ENCODE data around the gene AOAH.

DNA sequence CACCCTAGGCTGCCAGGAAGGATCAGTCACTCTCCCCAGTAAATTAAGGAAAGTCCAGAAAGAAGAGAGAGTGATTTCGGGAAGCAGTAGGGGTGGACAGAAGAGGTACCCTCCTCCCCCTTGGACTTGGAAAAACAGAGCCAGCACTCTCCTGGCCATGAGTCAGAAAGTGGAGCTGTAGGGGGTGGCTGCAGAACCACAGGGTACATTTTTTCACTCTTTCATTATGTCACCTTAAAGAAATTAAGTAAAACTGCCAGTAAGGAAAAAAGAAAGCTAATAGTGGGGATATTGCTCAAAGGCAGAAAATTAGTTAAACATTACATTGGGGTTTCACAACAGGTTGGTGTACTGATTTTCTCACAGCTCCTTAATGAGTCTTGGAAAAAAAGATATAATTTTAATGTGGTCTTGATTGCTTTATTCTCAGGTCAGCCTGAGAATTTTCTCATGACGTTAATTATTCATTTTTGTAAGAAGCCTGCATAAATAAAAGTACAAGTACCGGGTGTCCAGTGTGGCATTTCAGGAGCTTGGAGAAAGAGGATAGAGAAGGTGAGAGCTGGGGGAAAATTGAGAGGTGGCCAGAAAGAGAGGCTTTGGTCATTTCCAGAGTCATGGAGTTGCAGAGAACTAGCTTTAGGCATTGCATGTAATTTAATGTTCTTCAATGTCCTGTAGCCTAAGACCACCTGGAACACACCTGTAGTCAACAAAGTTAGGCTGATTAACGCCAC, 23.2 kb upstream of the AOAH start:
- TF ChIP-seq, protein P1, sequence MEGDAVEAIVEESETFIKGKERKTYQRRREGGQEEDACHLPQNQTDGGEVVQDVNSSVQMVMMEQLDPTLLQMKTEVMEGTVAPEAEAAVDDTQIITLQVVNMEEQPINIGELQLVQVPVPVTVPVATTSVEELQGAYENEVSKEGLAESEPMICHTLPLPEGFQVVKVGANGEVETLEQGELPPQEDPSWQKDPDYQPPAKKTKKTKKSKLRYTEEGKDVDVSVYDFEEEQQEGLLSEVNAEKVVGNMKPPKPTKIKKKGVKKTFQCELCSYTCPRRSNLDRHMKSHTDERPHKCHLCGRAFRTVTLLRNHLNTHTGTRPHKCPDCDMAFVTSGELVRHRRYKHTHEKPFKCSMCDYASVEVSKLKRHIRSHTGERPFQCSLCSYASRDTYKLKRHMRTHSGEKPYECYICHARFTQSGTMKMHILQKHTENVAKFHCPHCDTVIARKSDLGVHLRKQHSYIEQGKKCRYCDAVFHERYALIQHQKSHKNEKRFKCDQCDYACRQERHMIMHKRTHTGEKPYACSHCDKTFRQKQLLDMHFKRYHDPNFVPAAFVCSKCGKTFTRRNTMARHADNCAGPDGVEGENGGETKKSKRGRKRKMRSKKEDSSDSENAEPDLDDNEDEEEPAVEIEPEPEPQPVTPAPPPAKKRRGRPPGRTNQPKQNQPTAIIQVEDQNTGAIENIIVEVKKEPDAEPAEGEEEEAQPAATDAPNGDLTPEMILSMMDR (IDR thresholded peaks at IDR 0.05): no peak
- no peak for TF ChIP-seq POLR2AphosphoS5 (IDR thresholded peaks at IDR 0.05)

Measured in sigmoid colon (tissue), 4 donors.